WI38 (cell line): ENCODE results near the gene AIDA.
"Not testable (repeated sequence)": the region's sequence is repeated elsewhere in the genome, so short reads cannot be mapped to it uniquely, and the experiment has no call there.

Experiments used
- H3K4me3 ChIP-seq: 2 replicates; pipeline ENCODE4 v1.5.1; 2011; ENCODE audit warnings: low read depth, mild to moderate bottlenecking, control low read depth, low read length
- TF ChIP-seq, protein P1 (sequence below): IDR thresholded peaks from 2 replicates; pipeline ENCODE4 v1.5.1; 2012; ENCODE audit warnings: low read depth, mild to moderate bottlenecking, control low read depth, low read length

AIDA gene

DNA sequence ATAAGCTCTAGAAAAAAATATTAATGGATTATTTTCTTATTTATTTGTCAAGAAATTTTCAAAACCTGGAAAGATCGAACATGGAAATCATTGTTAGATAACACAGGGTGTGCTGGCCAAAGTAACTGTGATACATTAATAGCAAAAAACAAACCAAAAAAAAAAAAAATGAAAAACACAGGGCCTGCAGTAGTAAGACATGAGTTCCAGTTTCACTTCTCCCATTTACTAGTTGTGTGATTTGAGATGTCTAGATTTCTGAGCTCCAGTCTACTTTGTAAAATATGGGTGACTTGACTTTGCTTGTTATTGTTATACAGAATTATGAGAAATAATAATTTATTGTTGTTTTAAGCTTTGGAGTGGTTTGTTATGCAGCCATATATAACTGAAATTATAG lies 38.4 kb upstream of the AIDA start:
- TF ChIP-seq, protein P1, sequence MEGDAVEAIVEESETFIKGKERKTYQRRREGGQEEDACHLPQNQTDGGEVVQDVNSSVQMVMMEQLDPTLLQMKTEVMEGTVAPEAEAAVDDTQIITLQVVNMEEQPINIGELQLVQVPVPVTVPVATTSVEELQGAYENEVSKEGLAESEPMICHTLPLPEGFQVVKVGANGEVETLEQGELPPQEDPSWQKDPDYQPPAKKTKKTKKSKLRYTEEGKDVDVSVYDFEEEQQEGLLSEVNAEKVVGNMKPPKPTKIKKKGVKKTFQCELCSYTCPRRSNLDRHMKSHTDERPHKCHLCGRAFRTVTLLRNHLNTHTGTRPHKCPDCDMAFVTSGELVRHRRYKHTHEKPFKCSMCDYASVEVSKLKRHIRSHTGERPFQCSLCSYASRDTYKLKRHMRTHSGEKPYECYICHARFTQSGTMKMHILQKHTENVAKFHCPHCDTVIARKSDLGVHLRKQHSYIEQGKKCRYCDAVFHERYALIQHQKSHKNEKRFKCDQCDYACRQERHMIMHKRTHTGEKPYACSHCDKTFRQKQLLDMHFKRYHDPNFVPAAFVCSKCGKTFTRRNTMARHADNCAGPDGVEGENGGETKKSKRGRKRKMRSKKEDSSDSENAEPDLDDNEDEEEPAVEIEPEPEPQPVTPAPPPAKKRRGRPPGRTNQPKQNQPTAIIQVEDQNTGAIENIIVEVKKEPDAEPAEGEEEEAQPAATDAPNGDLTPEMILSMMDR: no peak
- H3K4me3 ChIP-seq: no peak overlapping the region

DNA sequence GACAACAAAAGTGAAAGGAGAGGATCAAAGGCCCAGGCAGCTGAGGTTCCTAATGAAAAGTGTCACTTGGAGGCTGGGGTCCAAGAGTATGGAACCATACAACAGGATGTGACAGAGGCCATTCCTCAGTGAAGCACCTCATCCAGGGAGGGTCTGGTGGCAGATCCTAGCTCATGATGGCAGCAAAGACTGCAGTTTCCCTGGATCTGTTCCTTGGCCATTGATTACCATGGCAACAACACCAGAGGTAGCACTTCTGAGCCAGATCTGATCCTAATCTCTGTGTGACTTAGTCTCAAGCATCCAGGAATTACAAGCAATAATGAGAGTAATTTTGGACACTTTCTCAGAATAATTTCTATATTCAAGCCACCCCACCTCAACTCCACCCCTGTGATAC lies 37.6 kb upstream of the AIDA start:
- no peak overlapping the region for H3K4me3 ChIP-seq
- TF ChIP-seq, protein P1: no peak

DNA sequence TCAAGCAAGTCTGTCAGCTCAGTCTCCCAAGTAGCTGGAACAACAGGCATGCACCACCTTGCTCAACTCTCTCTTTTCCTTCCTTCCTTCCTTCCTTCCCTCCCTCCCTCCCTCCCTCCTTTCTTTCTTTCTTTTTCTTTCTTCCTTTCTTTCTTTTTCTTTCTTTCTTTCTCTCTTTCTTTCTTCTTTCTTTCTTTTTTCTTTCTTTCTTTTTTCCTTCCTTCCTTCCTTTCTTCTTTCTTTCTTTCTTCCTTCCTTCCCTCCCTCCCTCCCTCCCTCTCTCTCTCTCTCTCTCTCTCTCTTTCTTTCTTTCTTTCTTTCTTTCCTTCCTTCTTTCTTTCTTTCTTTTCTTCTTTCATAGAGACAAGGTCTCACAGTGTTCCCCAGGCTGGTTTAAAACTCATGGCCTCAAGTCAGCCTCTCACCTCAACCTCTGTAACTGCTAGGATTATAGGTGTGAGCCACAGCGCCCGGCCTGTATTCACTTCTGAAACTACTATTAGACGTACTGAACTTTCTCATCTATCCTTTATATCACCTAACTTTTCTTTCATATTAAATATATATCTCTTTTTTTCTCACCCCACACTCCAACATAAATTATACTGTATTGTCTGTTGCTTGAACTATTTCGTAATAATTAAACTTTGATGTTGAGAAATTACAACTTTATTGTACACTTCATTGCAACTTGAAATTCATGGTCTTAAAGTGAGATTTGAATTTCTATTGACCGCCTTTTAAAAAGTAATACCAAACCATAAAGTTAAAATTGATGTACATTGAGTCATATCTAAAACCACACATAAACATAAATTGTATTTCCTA lies 29.6 kb upstream of the AIDA start:
- not testable (repeated sequence) for H3K4me3 ChIP-seq

DNA sequence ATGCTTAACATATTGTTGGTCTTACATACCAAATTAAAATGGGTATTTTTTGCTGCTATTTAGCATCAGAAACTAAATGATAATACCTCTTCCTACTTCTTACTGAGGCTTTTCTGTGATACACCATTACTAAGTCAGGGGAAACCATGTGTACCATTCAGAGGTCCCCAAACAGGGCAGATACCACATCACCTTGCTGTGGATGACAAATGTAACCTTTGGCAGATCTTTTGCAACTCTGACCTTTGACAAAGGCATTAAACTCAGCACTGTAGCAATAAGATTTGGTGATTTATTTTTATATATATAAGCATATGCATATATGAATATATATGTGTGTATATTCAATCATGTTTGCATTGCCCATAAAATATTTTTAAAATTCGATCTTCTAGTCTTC lies 27.6 kb upstream of the AIDA start:
- no peak overlapping the region for H3K4me3 ChIP-seq
- TF ChIP-seq, protein P1: no peak

DNA sequence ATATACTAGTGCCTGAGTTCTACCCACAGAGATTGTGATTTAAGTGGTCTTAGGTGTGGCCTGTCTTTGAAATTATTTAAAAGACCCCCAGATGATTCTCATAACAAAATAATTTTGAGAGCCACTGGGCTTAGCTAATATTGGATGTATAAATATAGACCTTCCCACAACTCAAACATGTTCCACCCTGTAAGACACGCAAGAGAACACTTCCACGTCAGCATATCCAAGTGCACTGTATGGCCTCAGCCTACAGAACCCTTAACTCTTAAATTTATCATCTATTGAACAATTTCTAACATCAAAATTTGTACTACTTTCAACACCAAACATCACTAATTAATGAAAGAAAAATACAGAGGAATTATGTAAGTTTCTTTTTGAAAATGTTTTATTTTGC lies 27.2 kb upstream of the AIDA start:
- TF ChIP-seq, protein P1: no peak
- H3K4me3 ChIP-seq: no peak overlapping the region

DNA sequence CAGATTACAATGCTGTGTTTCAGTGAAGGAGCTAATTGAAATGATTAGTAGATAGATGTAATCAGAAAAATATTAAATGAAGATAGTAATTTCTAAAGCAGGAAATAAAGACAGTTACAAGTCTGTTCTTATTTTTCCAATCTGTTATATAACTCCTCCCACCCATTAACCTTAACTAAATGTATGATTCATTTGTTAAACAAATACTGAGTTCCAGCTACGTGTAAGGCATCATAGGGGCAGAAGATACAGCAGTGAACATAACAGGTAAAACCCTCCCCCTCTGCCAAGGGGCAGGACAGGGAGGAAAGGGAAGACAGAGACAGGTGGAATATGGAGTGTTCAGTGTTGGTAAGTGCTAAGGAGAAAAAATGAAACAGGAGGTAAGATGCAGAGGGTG lies 24.7 kb upstream of the AIDA start, which contains the start of gene FAM177B:
Gene FAM177B, plus strand, starts transcription at position 231 of the 400 bp plus-strand sequence. CDS start 9,344 bp downstream, outside the sequence.
- H3K4me3 ChIP-seq: no peak within 1 kb of the TSS
- TF ChIP-seq, protein P1: no peak

DNA sequence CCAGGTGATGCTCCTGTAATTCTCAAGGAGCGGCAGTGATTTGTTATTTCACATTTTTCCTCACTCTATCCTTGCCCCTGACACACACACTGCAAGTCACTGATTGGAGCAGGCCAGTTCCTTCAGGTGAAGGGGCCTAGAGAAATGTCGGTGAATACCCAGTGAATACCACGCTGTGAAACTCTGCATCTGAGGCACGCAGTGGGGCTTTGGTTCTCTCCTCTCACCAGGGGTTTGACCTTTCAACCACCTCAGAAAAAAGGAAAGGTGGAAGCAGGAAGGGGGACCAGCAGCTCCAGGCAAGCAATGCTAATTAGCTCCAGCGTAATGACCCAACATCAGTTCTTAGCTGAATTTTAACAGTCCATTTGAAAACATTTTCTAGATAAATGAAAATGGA lies 24.2 kb upstream of the AIDA start:
- H3K4me3 ChIP-seq: no peak overlapping the region
- TF ChIP-seq, protein P1: no peak

DNA sequence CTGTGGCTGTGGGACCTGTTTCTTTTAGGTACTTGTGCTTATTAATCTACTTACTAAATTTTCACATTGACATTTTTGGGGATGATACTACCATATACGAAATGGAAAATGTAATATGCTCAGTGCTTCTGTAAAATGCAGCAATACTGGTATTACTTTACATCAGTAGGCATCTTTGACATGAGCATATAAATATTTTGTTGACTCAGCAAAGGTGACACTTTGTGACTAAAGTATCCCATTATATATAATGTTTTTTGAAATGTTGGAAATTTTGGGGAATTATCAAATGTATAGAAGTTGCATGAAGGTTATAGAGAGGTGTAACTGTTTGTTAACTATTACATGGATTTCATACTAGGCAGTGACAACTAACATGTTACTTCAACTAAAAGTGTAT lies 22.4 kb upstream of the AIDA start:
- H3K4me3 ChIP-seq: no peak overlapping the region

More for the DNA sequence above, 22.4 kb upstream of the AIDA start:
- TF ChIP-seq, protein P1: no peak
